NB4 (cell line): ENCODE measurements around the gene PLA2G4B.

Experiments used
- DNase-seq: peaks from one replicate; pipeline ENCODE4 v3.0.0; 2010; ENCODE audit warnings: low read depth
- H3K4me3 ChIP-seq: one replicate; pipeline ENCODE4 v1.5.1; 2011; ENCODE audit warnings: mild to moderate bottlenecking, low read depth, low read length, moderate library complexity
- MYC ChIP-seq: IDR thresholded peaks from 2 replicates; pipeline ENCODE4 v1.6.1; 2011; ENCODE audit warnings: low read depth, low read length
- POLR2A ChIP-seq: IDR thresholded peaks from 2 replicates; pipeline ENCODE4 v1.6.1; 2011; ENCODE audit warnings: mild to moderate bottlenecking; ENCODE audit not compliant: insufficient read length; ENCODE audit errors: extremely low read depth
- TF ChIP-seq, protein P1 (sequence below): IDR thresholded peaks from one replicate; pipeline ENCODE4 v1.5.1; 2012; ENCODE audit warnings: low read depth, low read length
- TF ChIP-seq, protein P2 (sequence below): IDR thresholded peaks from 2 replicates; pipeline ENCODE4 v1.6.1; 2011; ENCODE audit warnings: low read depth, low read length

PLA2G4B gene

DNA sequence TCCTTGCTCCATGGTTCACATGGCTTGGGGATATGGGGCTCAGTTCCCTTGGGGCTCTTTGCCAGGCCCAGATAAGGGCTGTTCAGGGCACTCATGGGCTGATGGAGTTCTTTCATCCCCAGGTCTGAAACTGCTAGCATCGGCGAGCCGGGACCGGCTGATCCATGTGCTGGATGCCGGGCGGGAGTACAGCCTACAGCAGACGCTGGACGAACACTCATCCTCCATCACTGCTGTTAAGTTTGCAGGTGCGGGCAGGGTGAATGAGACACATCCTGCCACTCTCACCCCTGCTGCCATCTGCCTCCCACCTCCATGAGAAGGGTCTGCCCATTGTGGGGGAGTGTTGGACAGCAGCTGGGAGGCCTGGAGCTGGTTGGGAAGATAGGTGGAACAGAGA, 21.9 kb upstream of the PLA2G4B start:
- DNase-seq, result no peak
- TF ChIP-seq, protein P1, sequence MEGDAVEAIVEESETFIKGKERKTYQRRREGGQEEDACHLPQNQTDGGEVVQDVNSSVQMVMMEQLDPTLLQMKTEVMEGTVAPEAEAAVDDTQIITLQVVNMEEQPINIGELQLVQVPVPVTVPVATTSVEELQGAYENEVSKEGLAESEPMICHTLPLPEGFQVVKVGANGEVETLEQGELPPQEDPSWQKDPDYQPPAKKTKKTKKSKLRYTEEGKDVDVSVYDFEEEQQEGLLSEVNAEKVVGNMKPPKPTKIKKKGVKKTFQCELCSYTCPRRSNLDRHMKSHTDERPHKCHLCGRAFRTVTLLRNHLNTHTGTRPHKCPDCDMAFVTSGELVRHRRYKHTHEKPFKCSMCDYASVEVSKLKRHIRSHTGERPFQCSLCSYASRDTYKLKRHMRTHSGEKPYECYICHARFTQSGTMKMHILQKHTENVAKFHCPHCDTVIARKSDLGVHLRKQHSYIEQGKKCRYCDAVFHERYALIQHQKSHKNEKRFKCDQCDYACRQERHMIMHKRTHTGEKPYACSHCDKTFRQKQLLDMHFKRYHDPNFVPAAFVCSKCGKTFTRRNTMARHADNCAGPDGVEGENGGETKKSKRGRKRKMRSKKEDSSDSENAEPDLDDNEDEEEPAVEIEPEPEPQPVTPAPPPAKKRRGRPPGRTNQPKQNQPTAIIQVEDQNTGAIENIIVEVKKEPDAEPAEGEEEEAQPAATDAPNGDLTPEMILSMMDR, result no peak
- TF ChIP-seq POLR2A (no peak), MYC (no peak)
- TF ChIP-seq, protein P2, sequence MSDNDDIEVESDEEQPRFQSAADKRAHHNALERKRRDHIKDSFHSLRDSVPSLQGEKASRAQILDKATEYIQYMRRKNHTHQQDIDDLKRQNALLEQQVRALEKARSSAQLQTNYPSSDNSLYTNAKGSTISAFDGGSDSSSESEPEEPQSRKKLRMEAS, result no peak
- no peak overlapping the region for H3K4me3 ChIP-seq

DNA sequence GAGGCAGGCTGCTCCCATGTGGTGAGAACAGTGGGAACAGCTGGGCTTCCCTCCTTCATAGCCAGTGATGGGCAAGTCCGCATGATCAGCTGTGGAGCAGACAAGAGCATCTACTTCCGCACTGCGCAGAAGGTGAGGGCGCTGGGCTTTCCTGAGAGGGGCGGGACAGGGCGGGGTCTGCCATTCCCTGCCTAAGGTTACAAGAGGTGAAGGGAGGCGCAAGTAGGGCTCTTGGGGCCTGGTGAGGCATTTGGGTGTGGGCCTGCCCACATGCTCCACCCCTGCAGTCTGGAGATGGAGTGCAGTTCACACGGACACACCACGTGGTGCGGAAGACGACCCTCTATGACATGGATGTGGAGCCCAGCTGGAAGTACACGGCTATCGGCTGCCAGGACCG, 21.3 kb upstream of the PLA2G4B start:
- DNase-seq, result no peak
- no peak overlapping the region for H3K4me3 ChIP-seq
- TF ChIP-seq, protein P2, result no peak
- no peak for TF ChIP-seq MYC
- TF ChIP-seq, protein P1, result no peak
- no peak for TF ChIP-seq POLR2A

DNA sequence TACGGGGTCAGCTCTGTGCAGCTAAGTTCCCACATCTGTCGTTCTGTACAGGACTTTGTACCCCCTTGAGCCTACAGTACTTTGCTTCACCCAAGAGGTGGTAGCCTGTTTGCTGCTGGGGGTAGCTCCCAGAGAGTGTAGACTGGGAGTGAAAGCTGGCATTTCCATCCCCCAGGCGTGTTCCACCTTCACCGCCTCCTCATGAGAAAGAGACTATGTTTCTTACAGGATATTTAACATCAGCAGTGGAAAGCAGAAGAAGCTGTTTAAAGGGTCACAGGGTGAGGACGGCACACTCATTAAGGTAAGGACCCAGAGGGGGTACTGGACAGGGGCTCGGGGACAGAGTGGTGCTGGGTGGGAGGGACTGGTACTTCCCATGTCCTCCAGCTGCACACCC, 20.9 kb upstream of the PLA2G4B start:
- DNase-seq, result no peak
- TF ChIP-seq POLR2A (no peak), MYC (no peak)
- TF ChIP-seq, protein P2, result no peak

DNA sequence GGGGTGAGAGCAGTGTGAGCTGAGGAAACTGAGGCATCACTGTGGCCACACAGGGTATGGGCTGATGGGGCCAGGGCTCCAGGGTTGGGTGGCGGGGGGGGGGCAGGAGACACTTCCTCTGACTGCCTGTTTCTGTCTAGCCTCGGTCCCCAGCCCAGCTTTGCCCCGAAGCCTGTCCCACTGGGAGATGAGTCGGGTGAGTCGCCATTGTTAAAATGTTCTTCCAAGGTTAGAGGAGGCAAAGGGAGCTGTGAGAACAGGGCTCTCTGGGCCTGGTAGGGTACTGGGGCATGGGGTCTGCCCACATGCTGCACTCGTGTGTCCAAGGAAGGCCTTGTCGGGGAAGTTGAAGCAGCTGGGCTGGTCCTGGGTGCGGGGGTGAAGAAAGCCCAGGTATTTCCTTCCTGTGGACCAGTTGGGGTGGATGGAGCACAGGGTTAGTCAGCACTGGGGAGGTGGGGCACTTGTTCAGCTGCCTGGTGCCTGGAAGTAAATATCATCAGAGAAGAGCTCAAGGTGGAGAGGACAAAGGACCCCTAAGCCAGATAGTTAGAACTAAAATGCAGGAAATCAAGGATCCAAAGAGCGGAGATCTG, 19.1 kb upstream of the PLA2G4B start:
- TF ChIP-seq, protein P1, result no peak
- TF ChIP-seq POLR2A (no peak), MYC (no peak)
- TF ChIP-seq, protein P2, result no peak
- no peak overlapping the region for H3K4me3 ChIP-seq
- peak; percentile 32 for DNase-seq

More for the DNA sequence above, 20.9 kb upstream of the PLA2G4B start:
- no peak overlapping the region for H3K4me3 ChIP-seq

DNA sequence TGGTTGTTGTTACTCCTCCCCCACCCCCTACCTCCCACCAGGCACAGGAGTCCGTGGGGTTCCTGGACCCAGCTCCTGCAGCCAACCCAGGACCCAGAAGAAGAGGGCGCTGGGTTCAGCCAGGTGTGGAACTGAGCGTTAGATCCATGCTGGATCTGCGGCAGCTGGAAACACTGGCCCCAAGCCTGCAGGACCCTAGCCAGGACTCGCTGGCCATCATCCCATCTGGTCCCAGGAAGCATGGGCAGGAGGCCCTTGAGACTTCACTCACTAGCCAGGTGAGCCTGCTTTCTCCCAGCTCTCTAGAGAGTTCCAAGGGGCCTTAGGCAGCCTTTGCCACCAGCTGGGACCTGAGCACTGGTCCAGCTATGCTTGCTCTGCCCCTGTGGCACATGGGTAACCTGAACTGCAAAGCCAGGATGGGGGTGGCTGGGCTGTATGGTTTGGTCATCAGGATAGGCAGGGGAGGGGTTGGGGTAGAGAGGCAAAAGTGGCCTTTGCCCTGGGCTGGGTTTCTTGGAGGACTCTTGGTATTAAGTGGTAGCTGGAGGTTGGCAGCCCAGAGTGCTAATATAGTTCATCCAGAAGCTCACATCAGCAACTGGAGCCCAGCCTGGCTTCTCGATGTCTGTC, 17.7 kb upstream of the PLA2G4B start:
- no peak overlapping the region for H3K4me3 ChIP-seq
- TF ChIP-seq, protein P2, result no peak
- TF ChIP-seq MYC (no peak), POLR2A (no peak)
- TF ChIP-seq, protein P1, result no peak
- no peak for DNase-seq

DNA sequence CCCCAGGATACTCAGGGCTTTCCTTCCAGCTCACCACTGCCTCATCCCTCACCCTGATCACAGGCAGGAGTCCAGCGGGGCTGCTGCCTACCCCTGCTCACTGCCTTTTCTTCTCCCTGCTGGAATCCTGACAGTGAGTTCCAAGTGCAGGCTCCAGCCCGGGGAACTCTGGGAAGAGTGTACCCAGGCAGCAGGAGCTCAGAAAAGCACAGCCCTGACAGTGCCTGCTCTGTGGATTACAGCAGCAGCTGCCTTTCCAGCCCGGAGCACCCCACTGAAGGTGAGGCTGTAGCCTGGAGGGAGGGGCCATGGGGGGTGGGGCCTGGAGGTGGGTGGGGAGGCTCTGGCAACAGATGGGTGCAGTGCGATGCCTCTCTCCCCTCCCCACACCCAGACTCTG, 16.8 kb upstream of the PLA2G4B start:
- DNase-seq, result no peak
- no peak overlapping the region for H3K4me3 ChIP-seq
- TF ChIP-seq POLR2A (no peak), MYC (no peak)
- TF ChIP-seq, protein P1, result no peak
- TF ChIP-seq, protein P2, result no peak
